ENCODE measurements around the gene ABCA6. TPM values are rescaled to one million over a fixed set of nuclear protein-coding genes. Genes with fewer than 3 reads are reported as not detected.
"Not testable (repeated sequence)": the region's sequence is repeated elsewhere in the genome, so short reads cannot be mapped to it uniquely, and the experiment has no call there.

Gene ABCA6
- total RNA-seq, 1 experiment from 2014 or later = 0.03 TPM

DNA sequence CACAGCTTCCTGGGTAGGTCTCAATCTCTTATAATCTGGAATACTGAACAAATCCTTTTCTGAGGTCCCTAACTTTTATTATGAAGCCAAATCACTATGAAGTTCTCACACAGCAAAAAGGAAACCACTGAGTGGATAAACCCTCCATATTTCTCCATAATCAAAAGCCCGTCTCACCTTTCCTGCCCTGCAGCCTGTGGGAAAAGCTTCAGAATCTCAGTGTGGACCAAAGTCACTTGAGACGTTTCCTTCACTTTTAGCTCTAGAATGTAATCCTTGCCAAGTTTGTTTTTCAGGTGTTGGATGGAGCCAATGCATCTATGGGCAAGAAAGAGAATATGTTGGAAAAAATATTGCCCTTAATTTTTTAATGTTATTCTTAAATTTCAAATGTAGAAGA is 59.0 kb downstream of the ABCA6 start:
- DNase-seq (ENCODE audit: low spot score) = no peak
- in situ Hi-C loops (cut with HindIII; ENCODE audit: low sequenced_read_pairs) = no loop called here

- in situ Hi-C loops (cut with HindIII; ENCODE audit: low sequenced_read_pairs) = no loop called here
- no peak for DNase-seq (ENCODE audit: low spot score)
Measured at GRCh38 chr17:69078864-69079263, 62.8 kb downstream of the ABCA6 start.

DNA sequence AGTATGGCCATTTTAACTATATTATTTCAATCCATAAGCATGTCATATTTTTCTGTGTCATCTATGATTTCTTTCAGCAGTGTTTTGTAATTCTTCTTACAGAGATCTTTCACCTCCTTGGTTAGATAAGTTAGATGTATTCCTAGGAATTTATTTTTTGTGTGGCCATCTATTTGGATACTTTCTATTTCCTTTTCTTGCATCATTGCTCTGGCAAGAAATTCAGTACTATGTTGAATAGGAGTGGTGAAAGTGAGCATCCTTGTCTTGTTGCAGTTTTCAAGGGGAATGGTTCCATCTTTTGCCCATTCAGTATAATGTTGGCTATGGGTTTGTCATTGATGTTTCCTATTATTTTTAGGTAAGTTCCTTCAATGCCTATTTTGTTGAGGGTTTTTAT is 65.9 kb downstream of the ABCA6 start:
- in situ Hi-C loops (cut with HindIII; ENCODE audit: low sequenced_read_pairs) = no loop called here
- DNase-seq (ENCODE audit: low spot score) = no peak

- in situ Hi-C loops (cut with HindIII; ENCODE audit: low sequenced_read_pairs); DNase-seq (ENCODE audit: low spot score): not testable (repeated sequence)
Measured at GRCh38 chr17:69073392-69073791, 68.3 kb downstream of the ABCA6 start.

GRCh38 chr17:69072803-69073256 is 68.9 kb downstream of the ABCA6 start:
- DNase-seq (ENCODE audit: low spot score); in situ Hi-C loops (cut with HindIII; ENCODE audit: low sequenced_read_pairs): not testable (repeated sequence)

DNA sequence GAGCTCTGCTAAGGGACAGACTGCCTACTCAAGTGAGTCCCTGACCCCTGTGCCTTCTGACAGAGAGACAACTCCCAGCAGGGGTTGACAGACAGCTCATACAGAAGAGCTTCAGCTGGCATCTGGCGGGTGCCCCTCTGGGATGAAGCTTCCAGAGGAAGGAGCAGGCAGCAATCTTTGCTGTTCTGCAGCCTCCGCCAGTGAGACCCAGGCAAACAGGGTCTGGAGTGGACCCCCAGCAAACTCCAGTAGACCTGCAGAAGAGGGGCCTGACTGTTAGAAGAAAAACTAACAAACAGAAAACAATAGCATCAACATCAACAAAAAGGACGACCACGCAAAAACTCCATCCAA is 70.5 kb downstream of the ABCA6 start:
- in situ Hi-C loops (cut with HindIII; ENCODE audit: low sequenced_read_pairs); DNase-seq (ENCODE audit: low spot score): not testable (repeated sequence)

- in situ Hi-C loops (cut with HindIII; ENCODE audit: low sequenced_read_pairs); DNase-seq (ENCODE audit: low spot score): not testable (repeated sequence)
Measured at GRCh38 chr17:69070378-69071232, 71.1 kb downstream of the ABCA6 start.

DNA sequence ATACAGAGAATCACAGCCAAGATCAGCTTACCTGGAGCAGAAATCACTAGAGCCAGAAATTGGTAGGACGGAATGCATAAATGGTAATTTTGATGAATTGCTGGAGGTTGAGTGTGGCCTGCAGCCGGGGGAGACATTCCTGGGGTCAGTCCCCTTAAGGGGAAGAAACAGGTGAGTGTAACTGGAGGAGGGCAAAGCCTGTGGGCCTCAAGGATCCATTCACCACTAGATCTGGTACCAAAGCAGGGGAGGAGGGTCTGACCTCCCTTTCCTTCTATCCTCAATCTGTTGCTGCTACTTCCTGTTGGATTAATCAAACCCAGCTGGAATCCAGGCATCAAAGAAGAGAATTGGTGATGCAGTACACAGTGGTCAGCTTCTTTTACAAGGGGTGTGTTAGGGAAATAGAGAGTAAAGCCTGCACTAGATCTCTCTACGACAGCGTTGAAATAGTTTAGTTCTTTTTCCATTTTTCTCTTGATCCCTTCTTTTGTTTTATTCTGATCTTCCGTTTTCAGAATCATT is 72.4 kb downstream of the ABCA6 start:
- in situ Hi-C loops (cut with HindIII; ENCODE audit: low sequenced_read_pairs) = no loop called here
- DNase-seq (ENCODE audit: low spot score) = no peak

GRCh38 chr17:69067274-69068047 is 74.2 kb downstream of the ABCA6 start:
- in situ Hi-C loops (cut with HindIII; ENCODE audit: low sequenced_read_pairs) = no loop called here
- DNase-seq (ENCODE audit: low spot score) = no peak

GRCh38 chr17:69066482-69066881 is 75.2 kb downstream of the ABCA6 start:
- no peak for DNase-seq (ENCODE audit: low spot score)
- in situ Hi-C loops (cut with HindIII; ENCODE audit: low sequenced_read_pairs) = no loop called here

GRCh38 chr17:69065113-69065512 is 76.6 kb downstream of the ABCA6 start:
- DNase-seq (ENCODE audit: low spot score) = no peak
- in situ Hi-C loops (cut with HindIII; ENCODE audit: low sequenced_read_pairs) = no loop called here

- in situ Hi-C loops (cut with HindIII; ENCODE audit: low sequenced_read_pairs) = no loop called here
- no peak for DNase-seq (ENCODE audit: low spot score)
Measured at GRCh38 chr17:69064476-69064875, 77.2 kb downstream of the ABCA6 start.

- DNase-seq (ENCODE audit: low spot score) = no peak
- in situ Hi-C loops (cut with HindIII; ENCODE audit: low sequenced_read_pairs) = no loop called here
Measured at GRCh38 chr17:69064001-69064400, 77.7 kb downstream of the ABCA6 start.

GRCh38 chr17:69062860-69063581 is 78.7 kb downstream of the ABCA6 start:
- no peak for DNase-seq (ENCODE audit: low spot score)
- in situ Hi-C loops (cut with HindIII; ENCODE audit: low sequenced_read_pairs) = no loop called here

- in situ Hi-C loops (cut with HindIII; ENCODE audit: low sequenced_read_pairs) = no loop called here
- no peak for DNase-seq (ENCODE audit: low spot score)
Measured at GRCh38 chr17:69061721-69062556, 79.8 kb downstream of the ABCA6 start.

GRCh38 chr17:69060822-69061221 is 80.9 kb downstream of the ABCA6 start, which contains the start of gene ABCA9:
Gene ABCA9, minus strand, starts transcription at chr17:69060927. Its CDS starts 9,801 bp downstream, at chr17:69051126.
- in situ Hi-C loops (cut with HindIII; ENCODE audit: low sequenced_read_pairs) = no loop called here
- DNase-seq (ENCODE audit: low spot score) = peak; percentile 32

- in situ Hi-C loops (cut with HindIII; ENCODE audit: low sequenced_read_pairs) = no loop called here
- DNase-seq (ENCODE audit: low spot score) = no peak
Measured at GRCh38 chr17:69059458-69060175, 82.1 kb downstream of the ABCA6 start.

GRCh38 chr17:69058165-69058564 is 83.5 kb downstream of the ABCA6 start:
- DNase-seq (ENCODE audit: low spot score) = no peak
- in situ Hi-C loops (cut with HindIII; ENCODE audit: low sequenced_read_pairs) = no loop called here
